C4-2B (cell line): ENCODE data around the gene DENND5B.
"Not testable (repeated sequence)": the region's sequence is repeated elsewhere in the genome, so short reads cannot be mapped to it uniquely, and the experiment has no call there.

Experiments
- H3K27ac ChIP-seq: fragments of 450-650 bp; 2 replicates; pipeline ENCODE4 v1.5.1; 2017
- ZFX ChIP-seq: fragments of 450-650 bp; IDR thresholded peaks from 2 replicates; pipeline ENCODE4 v1.6.1; 2017
- TF ChIP-seq, protein P1 (sequence below): fragments of 450-650 bp; conservative IDR thresholded peaks from 2 replicates; pipeline ENCODE4 v1.5.1; 2017; ENCODE audit warnings: mild to moderate bottlenecking

Gene DENND5B

DNA sequence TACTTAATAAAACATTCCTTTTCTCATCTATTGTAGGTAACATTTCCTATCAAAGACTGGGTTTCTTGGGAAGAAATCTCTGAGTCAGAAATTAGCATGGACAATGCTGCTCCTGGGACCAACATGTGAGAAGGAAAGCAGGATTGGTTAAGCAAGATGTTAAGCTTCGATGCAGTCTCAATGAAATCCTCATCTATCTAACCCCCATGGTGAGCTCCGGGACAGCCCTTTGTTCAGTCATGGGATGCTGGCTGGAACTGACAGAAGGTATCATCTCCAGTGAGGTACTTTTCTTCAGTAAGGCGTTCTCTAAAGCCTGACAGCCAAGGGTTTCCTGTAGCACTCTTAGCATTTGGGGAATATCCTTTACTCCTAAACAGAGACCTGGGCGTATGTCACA is 182.2 kb downstream of the DENND5B start:
- no peak overlapping the region for H3K27ac ChIP-seq
- TF ChIP-seq, protein P1, sequence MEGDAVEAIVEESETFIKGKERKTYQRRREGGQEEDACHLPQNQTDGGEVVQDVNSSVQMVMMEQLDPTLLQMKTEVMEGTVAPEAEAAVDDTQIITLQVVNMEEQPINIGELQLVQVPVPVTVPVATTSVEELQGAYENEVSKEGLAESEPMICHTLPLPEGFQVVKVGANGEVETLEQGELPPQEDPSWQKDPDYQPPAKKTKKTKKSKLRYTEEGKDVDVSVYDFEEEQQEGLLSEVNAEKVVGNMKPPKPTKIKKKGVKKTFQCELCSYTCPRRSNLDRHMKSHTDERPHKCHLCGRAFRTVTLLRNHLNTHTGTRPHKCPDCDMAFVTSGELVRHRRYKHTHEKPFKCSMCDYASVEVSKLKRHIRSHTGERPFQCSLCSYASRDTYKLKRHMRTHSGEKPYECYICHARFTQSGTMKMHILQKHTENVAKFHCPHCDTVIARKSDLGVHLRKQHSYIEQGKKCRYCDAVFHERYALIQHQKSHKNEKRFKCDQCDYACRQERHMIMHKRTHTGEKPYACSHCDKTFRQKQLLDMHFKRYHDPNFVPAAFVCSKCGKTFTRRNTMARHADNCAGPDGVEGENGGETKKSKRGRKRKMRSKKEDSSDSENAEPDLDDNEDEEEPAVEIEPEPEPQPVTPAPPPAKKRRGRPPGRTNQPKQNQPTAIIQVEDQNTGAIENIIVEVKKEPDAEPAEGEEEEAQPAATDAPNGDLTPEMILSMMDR = no peak
- TF ChIP-seq ZFX = no peak

DNA sequence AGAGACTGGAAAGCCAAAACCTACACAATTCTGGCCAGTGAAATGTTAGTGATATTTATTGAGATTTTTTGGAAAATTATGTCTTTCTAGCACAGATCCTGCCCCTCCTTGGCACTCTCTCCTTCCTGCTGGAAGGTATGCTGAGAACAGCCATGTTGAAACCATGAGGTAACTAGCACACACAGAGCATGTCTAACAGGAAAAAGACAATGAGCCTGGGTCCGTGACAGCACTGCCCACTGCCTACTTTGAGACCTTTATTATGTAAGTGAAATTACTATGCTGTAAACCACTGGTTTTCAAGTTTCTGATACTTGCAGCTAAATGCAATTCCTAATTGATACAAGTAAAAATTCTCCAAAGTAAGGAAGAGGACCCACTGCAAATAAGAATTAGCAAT is 183.4 kb downstream of the DENND5B start:
- no peak for TF ChIP-seq ZFX
- TF ChIP-seq, protein P1 = no peak
- H3K27ac ChIP-seq = no peak overlapping the region

DNA sequence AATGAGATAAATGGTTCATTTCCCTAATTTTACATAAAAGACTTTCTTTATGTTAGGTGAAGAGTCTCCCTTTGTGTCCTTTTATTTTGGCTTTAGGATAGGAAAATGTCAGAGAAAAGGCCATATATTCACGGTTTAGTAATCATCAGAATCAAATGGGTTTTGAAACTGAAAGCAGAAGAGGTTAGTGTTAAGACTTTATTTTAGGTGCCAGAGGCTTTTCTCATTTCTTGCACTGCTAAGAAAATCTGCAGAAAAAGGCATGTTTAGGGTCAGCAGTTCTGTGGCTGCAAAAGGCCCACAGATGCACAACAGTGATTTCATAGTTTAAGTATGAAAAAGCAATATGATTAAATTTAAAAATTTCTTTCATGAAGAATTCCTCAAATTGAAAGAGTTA is 184.6 kb downstream of the DENND5B start:
- no peak overlapping the region for H3K27ac ChIP-seq
- no peak for TF ChIP-seq ZFX
- TF ChIP-seq, protein P1 = no peak

DNA sequence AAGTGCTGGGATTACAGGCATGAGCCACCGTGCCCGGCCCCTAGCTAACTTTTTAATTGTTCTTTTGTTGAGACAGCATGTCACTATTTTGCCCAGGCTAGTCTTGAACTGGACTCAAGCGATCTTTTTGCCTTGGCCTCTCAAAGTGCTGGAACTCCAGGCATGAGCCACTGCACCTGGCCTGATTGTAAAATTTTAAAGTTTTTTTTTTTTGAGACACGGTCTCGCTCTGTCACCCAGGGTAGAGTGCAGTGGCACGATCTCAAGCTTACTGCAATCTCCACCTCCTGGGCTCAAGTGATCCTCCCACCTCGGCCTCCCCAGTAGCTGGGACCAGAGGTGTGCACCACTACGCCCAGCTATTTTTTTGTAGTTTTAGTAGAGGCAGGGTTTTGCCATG is 185.9 kb downstream of the DENND5B start:
- no peak overlapping the region for H3K27ac ChIP-seq
- no peak for TF ChIP-seq ZFX
- TF ChIP-seq, protein P1 = no peak

DNA sequence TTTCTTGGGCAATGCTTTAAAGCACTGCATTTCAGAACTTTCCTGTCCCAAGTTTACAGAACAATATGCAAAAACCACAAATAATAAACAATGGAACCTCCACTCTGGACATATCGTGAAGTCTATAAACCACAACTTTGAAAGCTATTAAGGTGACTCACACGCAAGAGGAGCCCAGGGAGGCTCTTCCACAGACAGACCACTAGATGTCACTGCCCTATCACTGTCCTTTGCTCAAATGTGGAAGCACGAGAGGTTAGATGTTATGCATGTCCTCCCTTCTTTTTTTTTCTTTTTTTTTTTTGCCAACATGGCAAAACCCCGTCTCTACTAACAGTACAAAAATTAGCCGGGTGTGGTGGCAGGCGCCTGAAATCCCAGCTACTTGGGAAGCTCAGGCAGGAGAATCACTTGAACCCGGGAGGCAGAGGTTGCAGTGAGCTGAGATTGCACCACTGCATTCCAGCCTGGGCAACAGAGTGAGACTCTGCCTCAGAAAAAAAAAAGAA is 187.8 kb downstream of the DENND5B start:
- TF ChIP-seq, protein P1 = peak; percentile 97

DNA sequence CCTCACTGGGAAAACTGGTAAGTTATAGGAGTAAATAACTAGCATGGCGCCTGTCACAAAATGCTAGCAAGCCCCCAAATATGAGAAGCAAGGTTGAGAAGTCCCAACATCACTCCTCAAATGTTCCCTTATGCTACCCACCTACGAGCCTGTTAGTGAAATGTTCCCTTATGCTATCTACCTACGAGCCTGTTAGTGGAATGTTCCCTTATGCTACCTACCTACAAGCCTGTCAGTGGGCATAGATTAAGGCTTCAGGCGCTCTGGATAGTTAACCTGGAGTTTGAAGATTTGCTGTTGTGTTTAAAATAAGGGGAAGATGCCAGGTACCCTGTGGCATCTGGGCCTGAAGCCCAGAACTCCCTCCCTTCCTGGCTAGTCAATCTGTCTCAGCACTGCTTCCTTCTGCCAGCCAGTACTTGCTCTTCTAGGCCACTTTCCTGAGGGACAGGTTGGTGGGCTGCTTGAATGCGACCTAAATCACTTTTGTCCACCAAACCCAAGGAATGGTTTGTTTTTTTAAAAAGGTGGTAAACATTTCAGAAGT is 197.9 kb downstream of the DENND5B start:
- H3K27ac ChIP-seq = peak overlapping the region; percentile 51
- no peak for TF ChIP-seq ZFX
- TF ChIP-seq, protein P1 = no peak

More for the DNA sequence above, 187.8 kb downstream of the DENND5B start:
- not testable (repeated sequence) for H3K27ac ChIP-seq

DNA sequence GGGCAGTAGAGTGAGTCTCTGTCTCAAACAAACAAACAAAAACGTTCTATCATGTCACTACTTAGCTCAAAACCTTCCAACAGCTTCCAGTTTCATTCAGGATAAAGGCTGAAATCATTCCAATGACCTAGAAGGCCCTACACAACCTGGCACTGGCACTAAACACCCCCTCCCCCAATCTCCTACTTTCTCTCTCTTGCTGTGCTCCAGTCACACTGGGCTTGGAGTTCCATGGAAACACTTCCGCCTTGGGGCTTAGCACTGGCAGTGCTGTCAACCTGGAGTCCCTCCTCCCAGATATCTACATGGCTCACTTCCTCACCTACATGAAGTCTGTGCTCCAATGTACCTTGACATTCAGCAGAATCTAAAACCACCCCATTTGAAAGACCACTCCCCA is 199.9 kb downstream of the DENND5B start:
- TF ChIP-seq, protein P1 = no peak
- no peak for TF ChIP-seq ZFX
- peak overlapping the region; percentile 74 for H3K27ac ChIP-seq
